Heart right ventricle (tissue), 16 donors: ENCODE data around the gene WDR45B. TPM values are rescaled to one million over a fixed set of nuclear protein-coding genes. Genes with fewer than 3 reads are reported as not detected.

Source experiments
- ATAC-seq, 8 donors: fragments of 200-7000 bp; cut with Tn5 transposase; one replicate each; pipeline ENCODE4 v1.9.1; 2020; ENCODE audit warnings: mild to moderate bottlenecking in 8 of 8, moderate library complexity in 8 of 8, moderate number of reproducible peaks in 1 of 8
- DNase-seq, 2 donors: peaks; one replicate each; pipeline ENCODE4 v3.0.0-alpha.2; 2020
- H3K27ac ChIP-seq, 10 donors: fragments of 200-600 bp; sonication (generic) in 2 of 10; one replicate each; pipeline versions ENCODE4 v1.5.0 to v1.8.0; 2020 to 2022; ENCODE audit warnings: mild to moderate bottlenecking in 3 of 10
- H3K27me3 ChIP-seq, 7 donors: fragments of 200-600 bp; one replicate each; pipeline ENCODE4 v1.8.0; 2021 to 2022; ENCODE audit warnings: mild to moderate bottlenecking in 2 of 7
- H3K36me3 ChIP-seq, 9 donors: fragments of 200-600 bp; sonication (generic) in 1 of 9; one replicate each; pipeline versions ENCODE4 v1.5.0 to v1.8.0; 2020 to 2022; ENCODE audit warnings: mild to moderate bottlenecking in 2 of 9
- H3K4me1 ChIP-seq, 9 donors: fragments of 200-600 bp; sonication (generic) in 1 of 9; one replicate each; pipeline versions ENCODE4 v1.5.0 to v1.8.0; 2020 to 2022; ENCODE audit warnings: mild to moderate bottlenecking in 4 of 9
- H3K4me3 ChIP-seq, 10 donors: fragments of 200-600 bp; sonication (generic) in 2 of 10; one replicate each; pipeline versions ENCODE4 v1.5.0 to v1.8.0; 2020 to 2022; ENCODE audit warnings: mild to moderate bottlenecking in 7 of 10, moderate library complexity in 2 of 10
- H3K9me3 ChIP-seq, 11 donors: fragments of 200-600 bp in 10 of 11; sonication (generic) in 2 of 11; one replicate each; pipeline versions ENCODE4 v1.5.0 to v1.8.0; 2013 to 2022; ENCODE audit warnings: mild to moderate bottlenecking in 2 of 11, control low read depth in 1 of 11, moderate library complexity in 1 of 11
- CTCF ChIP-seq, 9 donors: fragments of 200-600 bp; sonication (generic) in 2 of 9; IDR thresholded peaks; one replicate each; pipeline versions ENCODE4 v1.5.0 to v1.8.0; 2021 to 2022; ENCODE audit warnings: antibody characterized with exemption in 9 of 9, mild to moderate bottlenecking in 5 of 9, moderate library complexity in 1 of 9
- WGBS, 2 donors: extraction: QIAGEN DNeasy Blood & Tissue Kit; methylation state at CpG; one replicate each; pipeline ENCODE4 v1.1.7; 2013; ENCODE audit warnings: inconsistent platforms in 1 of 2; 5-methylcytosine and 5-hydroxymethylcytosine counted together
- intact Hi-C, 10 donors: fragments of 100-400 bp; cut with DNase I; formaldehyde crosslinking; loops; one replicate each; pipeline versions ENCODE4 v1.11.1 to v1.14.2; 2022
- polyA plus RNA-seq, 2 donors: library from polyadenylated mRNA; stranded (reverse); fragments of 200-250 nt; gene quantifications; one replicate each; pipeline ENCODE4 v1.2.3, GENCODE V29; 2013
- total RNA-seq, 10 donors: library from RNA; stranded (reverse); fragmentation: NEBNext Ultra II Directional in 3 of 10; extraction: Animal tissue kit (Norgen Biotek cat#: 25700) in 3 of 10; gene quantifications; one replicate each; pipeline versions ENCODE4 v1.2.1 to v1.2.4, GENCODE V29; 2021 to 2023
- donor health status: Arrhythmogenic right ventricular cardiomyopathy.
- donor health status: ischemic (EF 13 %, LVEDD 7.1; RV severe dilation, severe dysfunction).
- donor health status: healthy with polysubstance abuse.
- donor health status: DM: no; HTN: yes; CAD: no.
- donor health status: DM: no; HTN: no; CAD: no.
- donor health status: ischemic (EF 25% LVEDD 6.9; RV normal size, moderate dysfunction).
- donor health status: ischemic (EF 25% LVEDD 5.7; RV mildly dilated, moderate dysfunction).
- donor health status: healthy.
- donor health status: DM: yes; HTN: yes; CAD: no.
- donor health status: Ischemic cardiomyopathy.
- donor health status: ischemic (EF 35%, LVEDD 5.7; RV mildly dilated, moderate dysfunction).
- donor health status: nonischemic (EF 11% LVEDD 7.7; RV severe dilation, severe dysfunction).
- donor health status: DM: yes; HTN: yes; CAD: no.
- donor health status: PGD.
- donor health status: ischemic (EF 29% LVEDD 5.4; RV normal size, mild dysfunction).
- donor health status: nonischemic (EF 23%, LVEDD 6.1; RV moderate dilation, normal function).

WDR45B gene
- total and polyA plus RNA-seq, 12 donors, result 23.3 to 45.5 (median 39.7) TPM

GRCh38 chr17:82598256-82599119, 49.8 kb downstream of the WDR45B start:
- no peak for ATAC-seq
- peak overlapping the region in 1 of 10 donors; percentile 44 for H3K27ac ChIP-seq

GRCh38 chr17:82596837-82597672, 51.2 kb downstream of the WDR45B start:
- H3K4me3 ChIP-seq, result no peak overlapping the region
- ATAC-seq (no peak), DNase-seq (no peak)
- intact Hi-C loops, result loop anchor here in 1 of 10 donors (5.0 kb wide), 1 partner anchor 45 kb away; no protein-coding TSS in a partner anchor
- H3K27ac ChIP-seq, result no peak overlapping the region
- peaks cover 10 to 56% (median 43%) of the 10 kb centered on the region in 9 donors for H3K4me1 ChIP-seq
- H3K27me3 ChIP-seq, result no peaks in the 10 kb centered on the region
- 89 to 92% methylated on average over 33 of the region's 33 CpGs for WGBS, 2 donors
- peaks cover 0 to 71% (median 14%) of the 10 kb centered on the region in 9 donors for H3K36me3 ChIP-seq
- TF ChIP-seq CTCF (IDR thresholded peaks at IDR 0.05), result no peak
- no peaks in the 10 kb centered on the region for H3K9me3 ChIP-seq

More at GRCh38 chr17:82598256-82599119, 49.8 kb downstream of the WDR45B start:
- Histone ChIP-seq H3K4me1 (peaks cover 6 to 56% (median 41%) of the 10 kb centered on the region in 9 donors), H3K36me3 (peaks cover 0 to 85% (median 26%) of the 10 kb centered on the region in 9 donors), H3K27me3 (no peaks in the 10 kb centered on the region), H3K9me3 (no peaks in the 10 kb centered on the region), H3K4me3 (no peak overlapping the region)
- no peak for TF ChIP-seq CTCF (IDR thresholded peaks at IDR 0.05)
- WGBS, 2 donors, result 75 to 80% methylated on average over 23 of the region's 23 CpGs
- intact Hi-C loops, result loop anchor here in 1 of 10 donors (5.0 kb wide), 1 partner anchor 44 kb away; no protein-coding TSS in a partner anchor
- DNase-seq, result no peak

- H3K4me3 ChIP-seq, result no peak overlapping the region
- ATAC-seq, result no peak
- no peaks in the 10 kb centered on the region for H3K27me3 ChIP-seq
- H3K4me1 ChIP-seq, result peaks cover 15 to 61% (median 51%) of the 10 kb centered on the region in 9 donors
- H3K27ac ChIP-seq, result no peak overlapping the region
- TF ChIP-seq CTCF (IDR thresholded peaks at IDR 0.05), result no peak
- DNase-seq, result no peak
- intact Hi-C loops, result loop anchor here in 1 of 10 donors (5.0 kb wide), 1 partner anchor 46 kb away; no protein-coding TSS in a partner anchor
- no peaks in the 10 kb centered on the region for H3K9me3 ChIP-seq
- H3K36me3 ChIP-seq, result peaks cover 0 to 63% (median 8%) of the 10 kb centered on the region in 9 donors
- 91 to 94% methylated on average over 16 of the region's 16 CpGs for WGBS, 2 donors
These were observed 51.9 kb downstream of the WDR45B start for GRCh38 chr17:82596296-82596695.

- Histone ChIP-seq H3K4me3 (no peak overlapping the region), H3K27me3 (no peaks in the 10 kb centered on the region), H3K9me3 (no peaks in the 10 kb centered on the region), H3K4me1 (peaks cover 17 to 64% (median 54%) of the 10 kb centered on the region in 9 donors), H3K36me3 (peaks cover 0 to 59% (median 6%) of the 10 kb centered on the region in 9 donors), H3K27ac (no peak overlapping the region)
- 94 to 95% methylated on average over 21 of the region's 21 CpGs for WGBS, 2 donors
- TF ChIP-seq CTCF (IDR thresholded peaks at IDR 0.05), result no peak
- DNase-seq, result no peak
- ATAC-seq, result no peak
- intact Hi-C loops, result loop anchor here in 1 of 10 donors (5.0 kb wide), 1 partner anchor 46 kb away; no protein-coding TSS in a partner anchor
These were observed 52.4 kb downstream of the WDR45B start for GRCh38 chr17:82595893-82596292.
